HepG2 (cell line): ENCODE data around the gene KMT2E. TPM values are rescaled to one million over a fixed set of nuclear protein-coding genes. Genes with fewer than 3 reads are reported as not detected.

Experiments used
- ATAC-seq: fragments of 200-7000 bp; cut with Tn5 transposase; 3 replicates; pipeline ENCODE4 v1.9.1; 2020; ENCODE audit warnings: mild to moderate bottlenecking, moderate library complexity
- BruUV-seq: library from RNA; stranded (reverse); fragments of 400-500 nt; replicated peaks from 2 replicates; lab custom pipeline; 2021; lab: Mats Ljungman, UMichigan
- CTCF ChIA-PET: fragments of 300-600 bp; formaldehyde crosslinking; extraction: SDS; loops from one replicate; lab custom pipeline; 2021; ENCODE audit warnings: low total read pairs, inconsistent platforms, low intra/inter-chr PET ratio; lab: Yijun Ruan, JAX
- POLR2A ChIA-PET: fragments of 350-600 bp; sonication (Branson Sonifier 250); formaldehyde crosslinking; loops from one replicate; lab custom pipeline; 2020; ENCODE audit warnings: antibody characterized with exemption, inconsistent platforms; lab: Yijun Ruan, JAX
- DNase-seq: peaks from one replicate; pipeline ENCODE4 v3.0.0-alpha.2; 2015; ENCODE audit warnings: low spot score
- FAIRE-seq: peaks from 3 replicates; lab custom pipeline; 2011; peaks lifted over from hg19 to GRCh38; lab: Jason Lieb, UNC
- H2AFZ ChIP-seq: one replicate; pipeline ENCODE4 v1.6.1; 2011; ENCODE audit warnings: low read length, inconsistent platforms
- H3K27ac ChIP-seq: fragments of 300-600 bp; 3 replicates; pipeline ENCODE4 v1.8.0; 2011; ENCODE audit warnings: mixed run types, mild to moderate bottlenecking, mixed read lengths, low read length, inconsistent platforms; ENCODE audit not compliant: insufficient read depth; ENCODE audit errors: extremely low read length
- H3K27me3 ChIP-seq, 2 experiments: fragments of 200-600 bp in 1 of 2; 2 replicates in 1 of 2; 3 replicates in 1 of 2; pipeline versions ENCODE4 v1.6.0 to v1.8.0; 2011; ENCODE audit warnings: low read length in 2 of 2, mild to moderate bottlenecking in 2 of 2, moderate library complexity in 2 of 2, inconsistent platforms in 1 of 2; ENCODE audit not compliant: insufficient read depth in 2 of 2, control insufficient read depth in 1 of 2
- H3K36me3 ChIP-seq, 2 experiments: fragments of 200-600 bp in 1 of 2; replicated peaks in 1 of 2; 2 replicates in 1 of 2; 3 replicates in 1 of 2; pipeline versions ENCODE4 v1.5.1 to v1.8.0; 2011; ENCODE audit warnings: low read length in 2 of 2, inconsistent platforms in 1 of 2; ENCODE audit not compliant: insufficient read depth in 2 of 2, control insufficient read depth in 1 of 2
- H3K4me1 ChIP-seq: 2 replicates; pipeline ENCODE4 v1.5.1; 2012; ENCODE audit warnings: low read length, inconsistent platforms; ENCODE audit not compliant: insufficient read depth
- H3K4me2 ChIP-seq: 2 replicates; pipeline ENCODE4 v1.6.0; 2011; ENCODE audit warnings: low read depth, low read length, inconsistent platforms
- H3K4me3 ChIP-seq, 3 experiments: fragments of 200-600 bp in 1 of 3; sonication (generic), shearing (Covaris generic) in 1 of 3; replicated peaks in 1 of 3; 2 replicates each; pipeline ENCODE4 v1.5.1; 2011 to 2016; ENCODE audit warnings: low read length in 3 of 3, inconsistent platforms in 2 of 3, low read depth in 2 of 3, mild to moderate bottlenecking in 2 of 3, control low read depth in 1 of 3, mixed read lengths in 1 of 3; ENCODE audit not compliant: insufficient read depth in 1 of 3
- H3K79me2 ChIP-seq: one replicate; pipeline ENCODE4 v1.6.1; 2011; ENCODE audit warnings: low read length, inconsistent platforms; ENCODE audit not compliant: insufficient read depth
- H3K9ac ChIP-seq: 2 replicates; pipeline ENCODE4 v1.6.0; 2011; ENCODE audit warnings: mild to moderate bottlenecking, low read depth, low read length, inconsistent platforms; ENCODE audit not compliant: insufficient read depth
- H3K9me3 ChIP-seq: 2 replicates; pipeline ENCODE4 v1.5.1; 2012; ENCODE audit warnings: mild to moderate bottlenecking, low read length
- H4K20me1 ChIP-seq: 2 replicates; pipeline ENCODE4 v1.6.0; 2011; ENCODE audit warnings: inconsistent platforms, mild to moderate bottlenecking, low read length, moderate library complexity; ENCODE audit not compliant: insufficient read depth
- GPBP1L1 ChIP-seq: sonication (generic); formaldehyde crosslinking; IDR thresholded peaks from 2 replicates; pipeline ENCODE4 v1.5.0; 2020; ENCODE audit warnings: mild to moderate bottlenecking, missing genetic modification reagents
- ISX ChIP-seq: sonication (generic); formaldehyde crosslinking; conservative IDR thresholded peaks from 2 replicates; pipeline ENCODE4 v1.5.0; 2020; ENCODE audit warnings: missing genetic modification reagents
- NONO ChIP-seq, 2 experiments: fragments of 450-650 bp in 1 of 2; sonication (generic) in 1 of 2; formaldehyde crosslinking in 1 of 2; IDR thresholded peaks in 1 of 2; conservative IDR thresholded peaks in 1 of 2; 2 replicates each; pipeline versions ENCODE4 v1.6.1 to v1.8.0; 2017 to 2022; ENCODE audit warnings: mild to moderate bottlenecking in 1 of 2, missing genetic modification reagents in 1 of 2, moderate library complexity in 1 of 2
- SALL2 ChIP-seq: sonication (generic); formaldehyde crosslinking; IDR thresholded peaks from 2 replicates; pipeline ENCODE4 v1.8.1; 2023; ENCODE audit warnings: mild to moderate bottlenecking, missing genetic modification reagents, inconsistent platforms
- TGIF2 ChIP-seq: IDR thresholded peaks from 2 replicates; pipeline ENCODE4 v1.6.1; 2016; ENCODE audit warnings: control low read depth, missing compliant biosample characterization
- ZBTB40 ChIP-seq, 2 experiments: fragments of 450-650 bp in 1 of 2; sonication (generic) in 1 of 2; formaldehyde crosslinking in 1 of 2; IDR thresholded peaks; 2 replicates each; pipeline versions ENCODE4 v1.6.1 to v1.8.0; 2016 to 2022; ENCODE audit warnings: antibody characterized with exemption in 1 of 2, mild to moderate bottlenecking in 1 of 2, missing genetic modification reagents in 1 of 2
- ZFP37 ChIP-seq: sonication (generic); formaldehyde crosslinking; IDR thresholded peaks from 2 replicates; pipeline ENCODE4 v1.4.0; 2020; ENCODE audit warnings: missing genetic modification reagents, borderline replicate concordance
- ZNF44 ChIP-seq: sonication (generic); formaldehyde crosslinking; IDR thresholded peaks from 2 replicates; pipeline ENCODE4 v1.5.1; 2020; ENCODE audit warnings: mild to moderate bottlenecking, missing genetic modification reagents
- ZNF850 ChIP-seq: sonication (generic); formaldehyde crosslinking; conservative IDR thresholded peaks from 2 replicates; pipeline ENCODE4 v1.9.0; 2021; ENCODE audit warnings: mild to moderate bottlenecking, missing genetic modification reagents
- WGBS: methylation state at CpG from one replicate; pipeline ENCODE4 v1.1.6; 2017; ENCODE audit warnings: low lambda C conversion rate; 5-methylcytosine and 5-hydroxymethylcytosine counted together
- in situ Hi-C: cut with HindIII; loops from 2 replicates; pipeline ENCODE4 v1.10.0; 2017; ENCODE audit warnings: low pct_unique_long_range_greater_than_20kb; ENCODE audit not compliant: extremely low pct_ligation_motif_present
- intact Hi-C: fragments of 100-400 bp; cut with micrococcal nuclease; formaldehyde crosslinking; loops from one replicate; pipeline ENCODE4 v1.10.0; 2022; ENCODE audit not compliant: unreplicated experiment
- polyA plus RNA-seq, 8 experiments: library from polyadenylated mRNA; depleted of rRNA in 3 of 8; stranded (reverse) in 7 of 8; unstranded in 1 of 8; fragments of >200 nt; fragmentation: Illumina TruSeq in 4 of 8; extraction: Trizol in 4 of 8; gene quantifications; 2 replicates each; pipeline versions ENCODE4 v1.2.1 to v1.2.3, GENCODE V29; 2011 to 2016; ENCODE audit warnings: low read depth in 4 of 8, missing spikeins in 1 of 8, mixed read lengths in 1 of 8; ENCODE audit not compliant: insufficient read depth in 1 of 8
- total RNA-seq, 5 experiments: library from RNA; depleted of rRNA; stranded (reverse); fragments of >200 nt; fragmentation: Illumina TruSeq; extraction: Trizol; gene quantifications; 2 replicates each; pipeline ENCODE4 v1.2.3, GENCODE V29; 2016; ENCODE audit warnings: low read depth in 1 of 5

KMT2E gene
- total and polyA plus RNA-seq, 2 of the 13 experiments (the other 11 are each of a cell fraction or from before 2014, with no cell fraction given): 6.3 to 24.4 TPM

- ChIA-PET CTCF (no interaction called here), POLR2A (no interaction called here)
- Histone ChIP-seq H3K79me2 (no peaks in the 10 kb centered on the region), H3K27me3 (no peaks in the 10 kb centered on the region), H3K9me3 (no peaks in the 10 kb centered on the region), H4K20me1 (no peaks in the 10 kb centered on the region), H3K27ac (no peak overlapping the region), H3K4me3 (no peak overlapping the region), H3K9ac (no peak overlapping the region), H2AFZ (no peak overlapping the region), H3K4me2 (no peak overlapping the region), H3K4me1 (no peaks in the 10 kb centered on the region), H3K36me3 (peaks cover 3 to 25% of the 10 kb centered on the region in 2 experiments; a peak in 3 of 5 replicates)
- DNase-seq: no peak
- no peak for FAIRE-seq
- ATAC-seq: no peak
- TF ChIP-seq SALL2 (CRISPR knock-in tag) (no peak), ZNF44 (CRISPR knock-in tag) (no peak), ZNF850 (no peak), ISX (CRISPR knock-in tag) (no peak), NONO (IDR thresholded peaks at IDR 0.05) (no peak), NONO (CRISPR knock-in tag; conservative IDR thresholded peaks at IDR 0.05) (no peak), ZBTB40 (IDR thresholded peaks at IDR 0.05) (no peak), ZBTB40 (CRISPR knock-in tag; IDR thresholded peaks at IDR 0.05) (no peak), TGIF2 (no peak), GPBP1L1 (CRISPR knock-in tag) (no peak), ZFP37 (CRISPR knock-in tag) (no peak)
- BruUV-seq: no TSS peak
- in situ Hi-C loops: no loop called here
- intact Hi-C loops: no loop called here
- WGBS: 90% methylated on average over 7 of the region's 7 CpGs
These were observed 117.9 kb downstream of the KMT2E start for GRCh38 chr7:105131890-105132289.
